Panc1 (cell line): ENCODE data around the gene KRT15. TPM values are rescaled to one million over a fixed set of nuclear protein-coding genes. Genes with fewer than 3 reads are reported as not detected.

Experiments
- ATAC-seq: fragments of 200-7000 bp; cut with Tn5 transposase; 2 replicates; pipeline ENCODE4 v1.9.1; 2020; ENCODE audit warnings: mild to moderate bottlenecking, moderate library complexity
- BruUV-seq: library from RNA; stranded (reverse); fragments of 400-500 nt; replicated peaks from 2 replicates; lab custom pipeline; 2021; lab: Mats Ljungman, UMichigan
- CTCF ChIA-PET: fragments of 300-600 bp; sonication (Branson Sonifier 250); formaldehyde crosslinking; loops from one replicate; lab custom pipeline; 2022; ENCODE audit warnings: antibody characterized with exemption; lab: Charles Lee
- POLR2A ChIA-PET: fragments of 300-600 bp; sonication (Branson Sonifier 250); formaldehyde crosslinking; loops from one replicate; lab custom pipeline; 2022; ENCODE audit warnings: antibody characterized with exemption; lab: Charles Lee
- DNase-seq: peaks from one replicate; pipeline ENCODE4 v3.0.0-alpha.2; 2010; ENCODE audit warnings: low read depth, low spot score
- H3K27ac ChIP-seq: 2 replicates; pipeline ENCODE4 v1.5.1; 2011; ENCODE audit warnings: mild to moderate bottlenecking, low read length, inconsistent platforms
- H3K27me3 ChIP-seq: fragments of 200-500 bp; sonication (Bioruptor generic); 2 replicates; pipeline ENCODE4 v1.6.0; 2014; ENCODE audit warnings: low read length, inconsistent platforms; ENCODE audit not compliant: control insufficient read depth, insufficient read depth
- H3K36me3 ChIP-seq: fragments of 200-500 bp; sonication (Bioruptor generic); 2 replicates; pipeline ENCODE4 v1.5.1; 2014; ENCODE audit warnings: inconsistent platforms, mild to moderate bottlenecking, low read length, moderate library complexity; ENCODE audit not compliant: control insufficient read depth, insufficient read depth
- H3K4me1 ChIP-seq: 2 replicates; pipeline ENCODE4 v1.5.1; 2011; ENCODE audit warnings: inconsistent platforms, mild to moderate bottlenecking, low read length, moderate library complexity; ENCODE audit not compliant: control insufficient read depth, insufficient read depth
- H3K4me3 ChIP-seq, 2 experiments: 2 replicates each; pipeline ENCODE4 v1.5.1; 2011 to 2012; ENCODE audit warnings: low read depth in 2 of 2, low read length in 2 of 2, mild to moderate bottlenecking in 2 of 2, inconsistent platforms in 1 of 2, moderate library complexity in 1 of 2
- H3K9me3 ChIP-seq: fragments of 200-500 bp; sonication (Bioruptor generic); 2 replicates; pipeline ENCODE4 v1.5.1; 2014; ENCODE audit warnings: low read depth, mild to moderate bottlenecking, inconsistent platforms, low read length, moderate library complexity; ENCODE audit not compliant: control insufficient read depth, insufficient read depth
- POLR2AphosphoS5 ChIP-seq: IDR thresholded peaks from 2 replicates; pipeline ENCODE4 v1.6.1; 2012; ENCODE audit warnings: mild to moderate bottlenecking, low read depth, low read length, moderate library complexity
- SIN3A ChIP-seq: IDR thresholded peaks from 2 replicates; pipeline ENCODE4 v1.6.1; 2012; ENCODE audit warnings: low read depth, mild to moderate bottlenecking, low read length, moderate library complexity, borderline replicate concordance; ENCODE audit not compliant: insufficient read depth
- TCF7L2 ChIP-seq: IDR thresholded peaks from 2 replicates; pipeline ENCODE4 v1.6.1; 2011; ENCODE audit warnings: mild to moderate bottlenecking, low read depth, low read length, inconsistent platforms
- in situ Hi-C: cut with HindIII; loops from 2 replicates; pipeline ENCODE4 v1.10.0; 2016; ENCODE audit warnings: low sequenced_read_pairs, low pct_unique_long_range_greater_than_20kb
- intact Hi-C: fragments of 100-400 bp; cut with micrococcal nuclease; formaldehyde crosslinking; loops from one replicate; pipeline ENCODE4 v1.10.0; 2022; ENCODE audit not compliant: unreplicated experiment
- total RNA-seq: library from RNA; stranded (reverse); gene quantifications from one replicate; pipeline ENCODE4 v1.2.1, GENCODE V29; 2021; ENCODE audit not compliant: unreplicated experiment
- TF ChIP-seq, protein P1 (sequence below): fragments of 450-650 bp; IDR thresholded peaks from 2 replicates; pipeline ENCODE4 v1.5.1; 2017; ENCODE audit warnings: mild to moderate bottlenecking
- TF ChIP-seq, protein P2 (sequence below), 2 experiments: IDR thresholded peaks; 2 replicates each; pipeline ENCODE4 v1.6.1; 2011 to 2012; ENCODE audit warnings: low read depth in 2 of 2, control low read depth in 1 of 2, low read length in 1 of 2, mild to moderate bottlenecking in 1 of 2, moderate library complexity in 1 of 2; ENCODE audit not compliant: insufficient read depth in 1 of 2

Gene KRT15
- total RNA-seq, 1 experiment from 2014 or later: 70.4 TPM

DNA sequence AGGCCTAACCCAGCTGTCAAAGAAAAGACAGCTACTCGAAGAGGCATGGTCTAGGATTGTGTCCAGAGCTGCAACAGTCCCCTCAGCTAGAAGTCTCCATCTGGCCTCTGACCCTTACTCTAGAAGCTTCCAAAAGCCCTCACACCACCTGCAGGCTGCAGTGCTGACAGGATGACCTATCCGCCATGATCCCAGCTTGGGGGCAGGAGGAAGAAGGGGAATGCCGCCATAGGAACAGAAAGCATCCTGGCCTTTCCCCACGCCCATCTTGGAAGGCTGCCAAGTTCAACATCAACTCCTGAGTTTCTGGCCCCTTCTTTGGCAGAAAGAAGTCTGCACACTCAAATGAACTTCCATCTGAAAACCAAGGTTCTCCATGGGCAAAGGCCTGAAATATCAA lies 25.9 kb downstream of the KRT15 start:
- no peak overlapping the region for H3K4me3 ChIP-seq
- intact Hi-C loops: no loop called here
- H3K4me1 ChIP-seq: peaks cover 30% of the 10 kb centered on the region
- DNase-seq (no peak), ATAC-seq (no peak)
- in situ Hi-C loops: no loop called here
- no peaks in the 10 kb centered on the region for H3K27me3 ChIP-seq
- H3K27ac ChIP-seq: peak overlapping the region; percentile 5; the same call in 1 of the 2 replicates
- BruUV-seq: no TSS peak
- CTCF ChIA-PET: no interaction called here
- H3K36me3 ChIP-seq: no peaks in the 10 kb centered on the region
- POLR2A ChIA-PET: no interaction called here
- no peak for TF ChIP-seq TCF7L2
- no peak for TF ChIP-seq POLR2AphosphoS5
- TF ChIP-seq, protein P1, sequence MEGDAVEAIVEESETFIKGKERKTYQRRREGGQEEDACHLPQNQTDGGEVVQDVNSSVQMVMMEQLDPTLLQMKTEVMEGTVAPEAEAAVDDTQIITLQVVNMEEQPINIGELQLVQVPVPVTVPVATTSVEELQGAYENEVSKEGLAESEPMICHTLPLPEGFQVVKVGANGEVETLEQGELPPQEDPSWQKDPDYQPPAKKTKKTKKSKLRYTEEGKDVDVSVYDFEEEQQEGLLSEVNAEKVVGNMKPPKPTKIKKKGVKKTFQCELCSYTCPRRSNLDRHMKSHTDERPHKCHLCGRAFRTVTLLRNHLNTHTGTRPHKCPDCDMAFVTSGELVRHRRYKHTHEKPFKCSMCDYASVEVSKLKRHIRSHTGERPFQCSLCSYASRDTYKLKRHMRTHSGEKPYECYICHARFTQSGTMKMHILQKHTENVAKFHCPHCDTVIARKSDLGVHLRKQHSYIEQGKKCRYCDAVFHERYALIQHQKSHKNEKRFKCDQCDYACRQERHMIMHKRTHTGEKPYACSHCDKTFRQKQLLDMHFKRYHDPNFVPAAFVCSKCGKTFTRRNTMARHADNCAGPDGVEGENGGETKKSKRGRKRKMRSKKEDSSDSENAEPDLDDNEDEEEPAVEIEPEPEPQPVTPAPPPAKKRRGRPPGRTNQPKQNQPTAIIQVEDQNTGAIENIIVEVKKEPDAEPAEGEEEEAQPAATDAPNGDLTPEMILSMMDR: no peak
- TF ChIP-seq, protein P2, sequence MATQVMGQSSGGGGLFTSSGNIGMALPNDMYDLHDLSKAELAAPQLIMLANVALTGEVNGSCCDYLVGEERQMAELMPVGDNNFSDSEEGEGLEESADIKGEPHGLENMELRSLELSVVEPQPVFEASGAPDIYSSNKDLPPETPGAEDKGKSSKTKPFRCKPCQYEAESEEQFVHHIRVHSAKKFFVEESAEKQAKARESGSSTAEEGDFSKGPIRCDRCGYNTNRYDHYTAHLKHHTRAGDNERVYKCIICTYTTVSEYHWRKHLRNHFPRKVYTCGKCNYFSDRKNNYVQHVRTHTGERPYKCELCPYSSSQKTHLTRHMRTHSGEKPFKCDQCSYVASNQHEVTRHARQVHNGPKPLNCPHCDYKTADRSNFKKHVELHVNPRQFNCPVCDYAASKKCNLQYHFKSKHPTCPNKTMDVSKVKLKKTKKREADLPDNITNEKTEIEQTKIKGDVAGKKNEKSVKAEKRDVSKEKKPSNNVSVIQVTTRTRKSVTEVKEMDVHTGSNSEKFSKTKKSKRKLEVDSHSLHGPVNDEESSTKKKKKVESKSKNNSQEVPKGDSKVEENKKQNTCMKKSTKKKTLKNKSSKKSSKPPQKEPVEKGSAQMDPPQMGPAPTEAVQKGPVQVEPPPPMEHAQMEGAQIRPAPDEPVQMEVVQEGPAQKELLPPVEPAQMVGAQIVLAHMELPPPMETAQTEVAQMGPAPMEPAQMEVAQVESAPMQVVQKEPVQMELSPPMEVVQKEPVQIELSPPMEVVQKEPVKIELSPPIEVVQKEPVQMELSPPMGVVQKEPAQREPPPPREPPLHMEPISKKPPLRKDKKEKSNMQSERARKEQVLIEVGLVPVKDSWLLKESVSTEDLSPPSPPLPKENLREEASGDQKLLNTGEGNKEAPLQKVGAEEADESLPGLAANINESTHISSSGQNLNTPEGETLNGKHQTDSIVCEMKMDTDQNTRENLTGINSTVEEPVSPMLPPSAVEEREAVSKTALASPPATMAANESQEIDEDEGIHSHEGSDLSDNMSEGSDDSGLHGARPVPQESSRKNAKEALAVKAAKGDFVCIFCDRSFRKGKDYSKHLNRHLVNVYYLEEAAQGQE (IDR thresholded peaks at IDR 0.05; ENCODE audit: insufficient read depth in 1 of 2, low read depth in 2 of 2, low read length in 1 of 2): no peak
- TF ChIP-seq SIN3A: no peak
- H3K9me3 ChIP-seq: no peaks in the 10 kb centered on the region

DNA sequence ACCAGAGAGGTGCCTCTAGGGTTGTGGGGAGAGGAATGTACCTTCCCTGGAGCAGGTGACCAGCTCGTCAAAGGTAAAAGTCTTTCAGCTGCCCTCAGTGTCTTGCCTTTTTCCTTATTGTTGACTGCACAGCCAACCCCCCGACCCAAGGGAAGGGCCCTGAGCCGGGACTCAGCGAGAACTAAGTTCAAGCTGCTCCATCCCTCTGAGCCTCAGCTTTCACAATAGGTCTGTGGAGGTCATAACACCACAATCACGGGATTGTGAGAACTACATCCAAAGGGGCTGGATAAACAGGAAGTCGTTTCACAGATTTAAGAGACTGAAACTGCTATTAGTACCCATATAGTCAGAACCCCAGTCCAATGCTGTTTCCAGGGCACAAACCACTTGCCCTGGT lies 26.3 kb downstream of the KRT15 start:
- intact Hi-C loops: no loop called here
- no peaks in the 10 kb centered on the region for H3K27me3 ChIP-seq
- H3K4me3 ChIP-seq: no peak overlapping the region
- no peak for DNase-seq
- H3K4me1 ChIP-seq: peaks cover 29% of the 10 kb centered on the region
- peak overlapping the region; percentile 50; the same call in 1 of the 2 replicates for H3K27ac ChIP-seq
- ATAC-seq: no peak
- H3K9me3 ChIP-seq: no peaks in the 10 kb centered on the region
- TF ChIP-seq SIN3A (no peak), POLR2AphosphoS5 (no peak), TCF7L2 (no peak)
- TF ChIP-seq, protein P2 (IDR thresholded peaks at IDR 0.05; ENCODE audit: insufficient read depth in 1 of 2, low read depth in 2 of 2, low read length in 1 of 2): no peak
- TF ChIP-seq, protein P1: no peak
- ChIA-PET CTCF (interaction anchor here (0.5 kb wide), 1 partner anchor 34 kb away, joined by 4 read pairs; no protein-coding TSS in a partner anchor), POLR2A (no interaction called here)
- BruUV-seq: no TSS peak
- no peaks in the 10 kb centered on the region for H3K36me3 ChIP-seq
- in situ Hi-C loops: no loop called here
